GM13976 (cell line): ENCODE data around the gene OR1F1.
"Not testable (repeated sequence)": the region's sequence is repeated elsewhere in the genome, so short reads cannot be mapped to it uniquely, and the experiment has no call there.

ENCODE experiments used
- DNase-seq: peaks from one replicate; pipeline ENCODE4 v3.0.0; 2012; ENCODE audit warnings: low spot score
- in situ Hi-C: fragments of 300-500 bp; cut with MboI; formaldehyde crosslinking; loops from one replicate; pipeline ENCODE4 v1.12.0; 2022; ENCODE audit warnings: low sequenced_read_pairs, mixed read lengths, inconsistent platforms; ENCODE audit not compliant: unreplicated experiment
- TF ChIP-seq, protein P1 (sequence below): IDR thresholded peaks from 2 replicates; pipeline ENCODE4 v1.5.1; 2012; ENCODE audit warnings: borderline replicate concordance, mild to moderate bottlenecking; ENCODE audit not compliant: insufficient read depth; ENCODE audit errors: extremely low read depth, missing control alignments, control extremely low read depth

Gene OR1F1

DNA sequence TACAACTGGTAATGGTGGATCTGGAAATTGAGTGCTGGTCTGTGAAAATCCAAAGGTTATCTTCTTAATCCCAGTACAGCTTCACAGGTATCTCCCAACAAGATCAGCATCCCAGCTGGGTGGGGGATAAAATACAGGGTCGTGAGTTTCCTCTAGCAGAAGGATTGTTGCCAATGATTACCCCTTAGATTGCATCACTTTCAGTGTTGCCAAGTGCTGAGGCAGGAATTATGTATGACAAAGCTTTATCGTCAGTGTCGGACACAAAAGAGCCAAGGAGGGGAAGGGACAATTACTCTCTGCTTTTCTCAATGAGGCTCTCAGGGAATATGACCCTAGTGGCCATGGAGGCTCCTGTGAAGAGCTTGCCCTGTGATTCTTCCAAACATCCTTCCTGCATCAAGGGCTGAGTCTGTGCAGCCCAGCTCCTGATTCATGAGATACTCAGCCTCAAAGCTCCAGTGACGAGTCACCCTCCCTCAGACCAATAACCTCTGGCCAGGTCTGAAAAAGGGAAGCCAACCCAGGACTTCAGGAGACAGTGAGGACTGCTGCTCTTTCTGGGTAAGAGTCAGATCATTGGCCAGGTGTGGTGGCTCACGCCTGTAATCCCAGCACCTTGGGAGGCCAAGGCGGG is 15.0 kb downstream of the OR1F1 start:
- TF ChIP-seq, protein P1, sequence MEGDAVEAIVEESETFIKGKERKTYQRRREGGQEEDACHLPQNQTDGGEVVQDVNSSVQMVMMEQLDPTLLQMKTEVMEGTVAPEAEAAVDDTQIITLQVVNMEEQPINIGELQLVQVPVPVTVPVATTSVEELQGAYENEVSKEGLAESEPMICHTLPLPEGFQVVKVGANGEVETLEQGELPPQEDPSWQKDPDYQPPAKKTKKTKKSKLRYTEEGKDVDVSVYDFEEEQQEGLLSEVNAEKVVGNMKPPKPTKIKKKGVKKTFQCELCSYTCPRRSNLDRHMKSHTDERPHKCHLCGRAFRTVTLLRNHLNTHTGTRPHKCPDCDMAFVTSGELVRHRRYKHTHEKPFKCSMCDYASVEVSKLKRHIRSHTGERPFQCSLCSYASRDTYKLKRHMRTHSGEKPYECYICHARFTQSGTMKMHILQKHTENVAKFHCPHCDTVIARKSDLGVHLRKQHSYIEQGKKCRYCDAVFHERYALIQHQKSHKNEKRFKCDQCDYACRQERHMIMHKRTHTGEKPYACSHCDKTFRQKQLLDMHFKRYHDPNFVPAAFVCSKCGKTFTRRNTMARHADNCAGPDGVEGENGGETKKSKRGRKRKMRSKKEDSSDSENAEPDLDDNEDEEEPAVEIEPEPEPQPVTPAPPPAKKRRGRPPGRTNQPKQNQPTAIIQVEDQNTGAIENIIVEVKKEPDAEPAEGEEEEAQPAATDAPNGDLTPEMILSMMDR: no peak
- no peak for DNase-seq
- in situ Hi-C loops: no loop called here

DNA sequence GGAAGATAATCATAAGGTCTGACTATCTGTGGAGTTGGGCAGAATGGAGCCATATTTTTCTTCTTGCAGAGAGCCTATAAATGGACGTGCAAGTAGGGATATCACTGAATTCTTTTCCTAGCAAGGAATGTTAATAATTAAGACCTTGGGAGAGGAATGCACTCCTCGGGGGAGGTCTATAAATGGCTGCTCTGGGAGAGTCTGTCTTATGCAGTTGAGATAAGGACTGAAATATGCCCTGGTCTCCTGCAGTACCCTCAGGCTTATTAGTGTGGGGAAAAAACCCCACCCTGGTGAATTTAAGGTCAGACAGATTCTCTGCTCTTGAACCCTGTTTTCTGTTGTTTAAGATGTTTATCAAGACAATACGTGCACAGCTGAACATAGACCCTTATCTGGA is 17.9 kb downstream of the OR1F1 start:
- DNase-seq, in situ Hi-C loops: not testable (repeated sequence)

GRCh38 chr16:3207086-3207953 is 19.3 kb downstream of the OR1F1 start:
- TF ChIP-seq, protein P1: no peak
- in situ Hi-C loops: no loop called here
- DNase-seq: no peak

GRCh38 chr16:3212006-3212405 is 24.0 kb downstream of the OR1F1 start:
- no peak for DNase-seq
- in situ Hi-C loops: no loop called here
- TF ChIP-seq, protein P1: no peak

GRCh38 chr16:3212567-3212966 is 24.6 kb downstream of the OR1F1 start:
- TF ChIP-seq, protein P1: no peak
- in situ Hi-C loops: no loop called here
- DNase-seq: no peak

DNA sequence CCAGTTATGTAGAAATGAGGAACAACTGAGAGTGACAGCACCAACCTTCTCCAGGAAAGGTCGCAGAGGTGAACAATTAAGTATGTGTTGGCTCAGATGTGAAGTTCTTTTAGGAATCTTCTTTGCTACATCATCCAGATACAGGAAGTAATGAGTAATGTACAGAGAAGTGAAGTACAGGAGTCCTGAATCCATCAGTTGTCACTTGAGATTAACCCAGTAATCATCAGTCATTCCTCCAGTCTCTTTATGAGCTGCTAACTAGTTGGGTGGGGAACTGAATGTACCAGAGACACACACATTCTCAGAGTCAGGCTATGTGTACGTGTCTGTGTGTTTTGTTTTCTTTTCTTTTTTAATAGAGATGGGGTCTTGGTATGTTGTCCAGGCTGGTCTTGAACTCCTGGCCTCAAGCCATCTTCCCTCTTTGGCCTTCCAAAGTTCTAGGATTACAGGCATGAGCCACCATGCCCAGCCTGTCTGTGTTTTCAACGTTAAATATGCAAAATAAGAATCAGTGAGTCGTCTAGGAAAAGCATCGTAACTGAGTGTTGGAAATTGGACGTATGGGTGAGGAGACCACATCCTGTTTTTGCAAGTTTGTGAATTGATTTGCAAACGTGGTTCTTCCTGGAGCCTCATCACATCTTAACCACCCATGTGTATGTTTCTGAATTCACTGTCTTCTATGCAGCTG is 27.0 kb downstream of the OR1F1 start:
- TF ChIP-seq, protein P1: no peak
- no peak for DNase-seq
- in situ Hi-C loops: no loop called here

GRCh38 chr16:3215601-3216262 is 27.7 kb downstream of the OR1F1 start:
- TF ChIP-seq, protein P1: no peak
- no peak for DNase-seq
- in situ Hi-C loops: no loop called here
